CD14-positive monocyte (primary cell): ENCODE results near the gene TFAP2B. TPM values are rescaled to one million over a fixed set of nuclear protein-coding genes. Genes with fewer than 3 reads are reported as not detected.
A peak's percentile ranks its signal among the peaks of the same experiment; 100 is the strongest.

Experiments used
- DNase-seq, 3 donors: peaks; one replicate each; pipeline ENCODE4 v3.0.0-alpha.2; 2011 to 2022
- H2AFZ ChIP-seq: 2 replicates; pipeline ENCODE4 v1.6.0; 2012; ENCODE audit warnings: mild to moderate bottlenecking, low read depth, low read length, inconsistent platforms; ENCODE audit not compliant: insufficient read depth, poor library complexity, severe bottlenecking
- H3K27ac ChIP-seq, 2 donors: 1 replicate in 1 of 2; 2 replicates in 1 of 2; pipeline ENCODE4 v1.5.1; 2012 to 2013; ENCODE audit warnings: low read length in 2 of 2, control low read depth in 1 of 2, inconsistent platforms in 1 of 2, low read depth in 1 of 2, mild to moderate bottlenecking in 1 of 2
- H3K27me3 ChIP-seq, 2 donors: one replicate each; pipeline versions ENCODE4 v1.6.0 to v1.6.1; 2011 to 2013; ENCODE audit warnings: low read length in 2 of 2; ENCODE audit not compliant: control insufficient read depth in 2 of 2, insufficient read depth in 2 of 2
- H3K36me3 ChIP-seq, 2 donors: replicated peaks in 1 of 2; 1 replicate in 1 of 2; 2 replicates in 1 of 2; pipeline versions ENCODE4 v1.5.1 to v1.6.1; 2012 to 2013; ENCODE audit warnings: low read length in 2 of 2, control low read depth in 1 of 2, inconsistent platforms in 1 of 2, mild to moderate bottlenecking in 1 of 2; ENCODE audit not compliant: insufficient read depth in 2 of 2, control insufficient read depth in 1 of 2
- H3K4me1 ChIP-seq, 2 donors: 1 replicate in 1 of 2; 2 replicates in 1 of 2; pipeline versions ENCODE4 v1.5.1 to v1.6.1; 2012 to 2013; ENCODE audit warnings: low read length in 2 of 2, control low read depth in 1 of 2, inconsistent platforms in 1 of 2, mild to moderate bottlenecking in 1 of 2, moderate library complexity in 1 of 2; ENCODE audit not compliant: insufficient read depth in 2 of 2, control insufficient read depth in 1 of 2
- H3K4me2 ChIP-seq: replicated peaks from 2 replicates; pipeline ENCODE3; 2012; ENCODE audit warnings: low read length, moderate library complexity, mild to moderate bottlenecking; ENCODE audit not compliant: poor library complexity, severe bottlenecking; ENCODE audit errors: extremely low read depth
- H3K4me3 ChIP-seq, 3 experiments: fragments of 200-600 bp in 1 of 3; sonication (generic) in 1 of 3; replicated peaks in 1 of 3; 1 replicate in 2 of 3; 2 replicates in 1 of 3; pipeline ENCODE4 v1.5.1; 2011 to 2013; ENCODE audit warnings: low read length in 3 of 3, mild to moderate bottlenecking in 3 of 3, control low read depth in 2 of 3, low read depth in 2 of 3, inconsistent platforms in 1 of 3, moderate library complexity in 1 of 3
- H3K79me2 ChIP-seq: 2 replicates; pipeline ENCODE4 v1.6.0; 2012; ENCODE audit warnings: mild to moderate bottlenecking, control low read depth, inconsistent platforms, low read length, moderate library complexity; ENCODE audit not compliant: insufficient read depth
- H3K9ac ChIP-seq: 2 replicates; pipeline ENCODE4 v1.6.0; 2017; ENCODE audit warnings: low read length, mild to moderate bottlenecking; ENCODE audit not compliant: insufficient read depth, poor library complexity, severe bottlenecking
- H3K9me3 ChIP-seq, 2 donors: replicated peaks in 1 of 2; 1 replicate in 1 of 2; 2 replicates in 1 of 2; pipeline versions ENCODE4 v1.5.1 to v1.6.1; 2012 to 2013; ENCODE audit warnings: low read length in 2 of 2, control low read depth in 1 of 2; ENCODE audit not compliant: control insufficient read depth in 1 of 2, insufficient read depth in 1 of 2
- H4K20me1 ChIP-seq: 2 replicates; pipeline ENCODE4 v1.6.0; 2012; ENCODE audit warnings: mild to moderate bottlenecking, low read length, control low read depth, moderate library complexity; ENCODE audit not compliant: insufficient read depth
- H3K27ac Mint-ChIP-seq, 7 donors: one replicate each; pipeline ENCODE4 v1.8.0; 2020; ENCODE audit warnings: mild to moderate bottlenecking in 7 of 7, mixed read lengths in 7 of 7, moderate library complexity in 6 of 7, inconsistent platforms in 2 of 7
- H3K27me3 Mint-ChIP-seq, 3 donors: one replicate each; pipeline ENCODE4 v1.8.0; 2021 to 2022; ENCODE audit warnings: low read depth in 3 of 3, mild to moderate bottlenecking in 3 of 3, mixed read lengths in 3 of 3, moderate library complexity in 3 of 3, inconsistent platforms in 1 of 3
- H3K36me3 Mint-ChIP-seq, 2 donors: one replicate each; pipeline ENCODE4 v1.8.0; 2020; ENCODE audit warnings: mixed read lengths in 2 of 2, inconsistent platforms in 1 of 2, mild to moderate bottlenecking in 1 of 2
- H3K4me1 Mint-ChIP-seq: one replicate; pipeline ENCODE4 v1.8.0; 2020; ENCODE audit warnings: mild to moderate bottlenecking, mixed read lengths
- H3K4me3 Mint-ChIP-seq, 2 donors: one replicate each; pipeline ENCODE4 v1.8.0; 2020; ENCODE audit warnings: mild to moderate bottlenecking in 2 of 2, mixed read lengths in 2 of 2, moderate library complexity in 1 of 2
- H3K9me3 Mint-ChIP-seq, 7 donors: one replicate each; pipeline ENCODE4 v1.8.0; 2020 to 2022; ENCODE audit warnings: mixed read lengths in 7 of 7, mild to moderate bottlenecking in 6 of 7, moderate library complexity in 6 of 7, inconsistent platforms in 2 of 7
- CTCF ChIP-seq: fragments of 200-600 bp; IDR thresholded peaks from one replicate; pipeline ENCODE4 v1.8.0; 2022; ENCODE audit warnings: antibody characterized with exemption, mild to moderate bottlenecking
- WGBS: methylation state at CpG from one replicate; pipeline ENCODE4 v1.1.5; 2013; ENCODE audit warnings: missing lambda C conversion rate; ENCODE audit not compliant: insufficient coverage; 5-methylcytosine and 5-hydroxymethylcytosine counted together
- intact Hi-C, 2 donors: fragments of 100-400 bp; cut with micrococcal nuclease; formaldehyde crosslinking; loops; one replicate each; pipeline versions ENCODE4 v1.15.0 to v1.15.1; 2023
- polyA plus RNA-seq, 3 donors: library from polyadenylated mRNA; depleted of rRNA in 1 of 3; unstranded in 2 of 3; stranded (reverse) in 1 of 3; fragments of 300-500 nt in 2 of 3; fragments of >200 nt in 1 of 3; fragmentation: Illumina TruSeq in 2 of 3; gene quantifications; 1 replicate in 2 of 3; 2 replicates in 1 of 3; pipeline ENCODE4 v1.2.3, GENCODE V29; 2012 to 2021

TFAP2B gene
- polyA plus RNA-seq, 3 donors: not detected

DNA sequence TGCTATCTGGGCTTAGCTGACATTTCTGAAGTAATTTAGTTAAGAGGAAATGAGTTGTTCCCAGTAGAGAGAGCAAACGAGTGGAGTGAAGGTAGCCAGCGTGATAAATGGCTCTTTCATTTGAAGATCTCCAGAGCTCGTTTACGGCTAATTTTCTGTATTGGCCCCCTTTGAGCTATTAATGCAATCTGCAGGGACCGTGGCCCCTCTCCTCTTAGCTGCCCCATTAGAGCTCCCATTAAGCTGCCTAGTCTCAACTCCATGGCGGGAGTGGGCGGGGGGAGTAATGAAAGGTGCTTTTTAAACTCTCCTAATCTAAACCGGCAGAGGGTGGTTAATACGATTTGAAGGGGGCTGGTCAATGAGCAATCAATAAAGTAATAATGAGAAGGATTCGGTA lies 12.5 kb downstream of the TFAP2B start:
- H3K27ac ChIP-seq: no peak overlapping the region
- Mint-ChIP-seq H3K4me1 (peaks cover 4% of the 10 kb centered on the region), H3K4me3 (no peak overlapping the region), H3K9me3 (peaks cover 0 to 9% (median 4%) of the 10 kb centered on the region in 7 donors), H3K27ac (no peak overlapping the region), H3K36me3 (peaks cover 0 to 3% of the 10 kb centered on the region in 2 donors), H3K27me3 (peaks cover 50 to 84% (median 70%) of the 10 kb centered on the region in 3 donors)
- H2AFZ ChIP-seq: no peak overlapping the region
- H4K20me1 ChIP-seq: no peaks in the 10 kb centered on the region
- peaks cover 0 to 17% of the 10 kb centered on the region in 2 donors for H3K9me3 ChIP-seq
- no peak overlapping the region for H3K4me2 ChIP-seq
- WGBS: 6% methylated on average over 4 of the region's 10 CpGs
- H3K9ac ChIP-seq: no peak overlapping the region
- no peak overlapping the region for H3K4me3 ChIP-seq
- peaks cover 89 to 98% of the 10 kb centered on the region in 2 donors for H3K27me3 ChIP-seq
- no peaks in the 10 kb centered on the region for H3K4me1 ChIP-seq
- intact Hi-C loops: no loop called here
- DNase-seq: no peak
- TF ChIP-seq CTCF: no peak
- no peaks in the 10 kb centered on the region for H3K79me2 ChIP-seq
- H3K36me3 ChIP-seq: no peaks in the 10 kb centered on the region

DNA sequence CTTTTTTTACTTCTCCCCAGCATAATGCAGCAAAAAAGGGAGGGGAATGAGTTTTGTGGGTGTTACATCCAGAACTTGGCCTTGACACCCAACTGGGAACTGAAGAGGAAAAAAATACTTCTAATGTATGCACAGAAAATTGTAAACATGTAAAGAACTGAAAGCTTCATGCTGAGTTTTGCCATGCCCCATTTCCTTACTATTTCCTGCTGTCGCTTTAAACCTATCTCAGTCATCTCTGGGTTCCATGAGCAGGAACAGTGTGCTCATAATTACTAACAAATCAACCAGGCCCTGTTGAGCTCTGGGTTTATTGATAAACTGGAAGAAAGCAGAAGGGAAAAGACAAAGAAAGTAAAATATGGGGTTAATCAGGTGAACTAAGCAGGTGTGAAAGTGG lies 14.2 kb downstream of the TFAP2B start:
- H3K79me2 ChIP-seq: no peaks in the 10 kb centered on the region
- no peak overlapping the region for H3K27ac ChIP-seq
- Mint-ChIP-seq H3K9me3 (peaks cover 0 to 12% (median 6%) of the 10 kb centered on the region in 7 donors), H3K4me1 (peaks cover 4% of the 10 kb centered on the region), H3K4me3 (peak overlapping the region in 1 of 2 donors; percentile 21), H3K36me3 (peaks cover 0 to 3% of the 10 kb centered on the region in 2 donors), H3K27me3 (peaks cover 51 to 84% (median 71%) of the 10 kb centered on the region in 3 donors), H3K27ac (peak overlapping the region in 1 of 7 donors; percentile 6)
- no peaks in the 10 kb centered on the region for H4K20me1 ChIP-seq
- H2AFZ ChIP-seq: no peak overlapping the region
- no peaks in the 10 kb centered on the region for H3K4me1 ChIP-seq
- intact Hi-C loops: no loop called here
- H3K4me3 ChIP-seq: no peak overlapping the region
- no peak overlapping the region for H3K9ac ChIP-seq
- no peak for DNase-seq
- WGBS: no CpG with 5 or more reads among the region's 1 CpG
- H3K27me3 ChIP-seq: peaks cover 88 to 98% of the 10 kb centered on the region in 2 donors
- no peak overlapping the region for H3K4me2 ChIP-seq
- no peak for TF ChIP-seq CTCF
- H3K9me3 ChIP-seq: peaks cover 0 to 10% of the 10 kb centered on the region in 2 donors
- no peaks in the 10 kb centered on the region for H3K36me3 ChIP-seq
